Spleen (tissue), 11 donors: ENCODE data around the gene SLC12A3. TPM values are rescaled to one million over a fixed set of nuclear protein-coding genes. Genes with fewer than 3 reads are reported as not detected.

Experiments
- DNase-seq: peaks from one replicate; pipeline ENCODE4 v3.0.0-alpha.2; 2020
- H3K27ac ChIP-seq, 8 donors: fragments of 200-600 bp; sonication (generic) in 7 of 8; 1 replicate in 4 of 8; 2 replicates in 4 of 8; pipeline versions ENCODE4 v1.5.0 to v1.8.0; 2016 to 2021; ENCODE audit warnings: inconsistent platforms in 4 of 8, mild to moderate bottlenecking in 4 of 8, moderate library complexity in 1 of 8
- H3K27me3 ChIP-seq, 7 donors: fragments of 200-600 bp; sonication (generic) in 6 of 7; replicated peaks in 1 of 7; 1 replicate in 4 of 7; 2 replicates in 3 of 7; pipeline versions ENCODE4 v1.5.0 to v1.8.0; 2016 to 2021; ENCODE audit warnings: inconsistent platforms in 3 of 7, mild to moderate bottlenecking in 1 of 7
- H3K36me3 ChIP-seq, 6 donors: fragments of 200-600 bp; sonication (generic) in 5 of 6; 1 replicate in 4 of 6; 2 replicates in 2 of 6; pipeline versions ENCODE4 v1.5.0 to v1.8.0; 2016 to 2021; ENCODE audit warnings: inconsistent platforms in 2 of 6
- H3K4me1 ChIP-seq, 6 donors: fragments of 200-600 bp; sonication (generic) in 5 of 6; 1 replicate in 3 of 6; 2 replicates in 3 of 6; pipeline versions ENCODE4 v1.5.0 to v1.8.0; 2016 to 2021; ENCODE audit warnings: inconsistent platforms in 3 of 6
- H3K4me3 ChIP-seq, 8 donors: fragments of 200-600 bp; sonication (generic) in 7 of 8; 1 replicate in 4 of 8; 2 replicates in 4 of 8; pipeline versions ENCODE4 v1.5.0 to v1.8.0; 2016 to 2021; ENCODE audit warnings: inconsistent platforms in 4 of 8, mild to moderate bottlenecking in 4 of 8, moderate library complexity in 2 of 8
- H3K9me3 ChIP-seq, 8 donors: fragments of 200-600 bp; sonication (generic) in 7 of 8; 1 replicate in 4 of 8; 2 replicates in 4 of 8; pipeline versions ENCODE4 v1.5.0 to v1.8.0; 2016 to 2021; ENCODE audit warnings: inconsistent platforms in 4 of 8
- CTCF ChIP-seq, 11 experiments: fragments of 200-600 bp in 7 of 11; fragments of 450-650 bp in 4 of 11; sonication (generic) in 4 of 11; IDR thresholded peaks in 8 of 11; conservative IDR thresholded peaks in 3 of 11; 1 replicate in 7 of 11; 2 replicates in 4 of 11; pipeline versions ENCODE4 v1.4.0 to v1.8.0; 2016 to 2021; ENCODE audit warnings: antibody characterized with exemption in 11 of 11, inconsistent platforms in 4 of 11, mild to moderate bottlenecking in 1 of 11
- POLR2A ChIP-seq, 3 donors: fragments of 450-650 bp; IDR thresholded peaks; one replicate each; pipeline ENCODE4 v1.5.1; 2017; ENCODE audit warnings: antibody characterized with exemption in 3 of 3, mild to moderate bottlenecking in 1 of 3
- POLR2AphosphoS5 ChIP-seq, 3 donors: sonication (generic); formaldehyde crosslinking; IDR thresholded peaks; one replicate each; pipeline ENCODE4 v1.5.1; 2017; ENCODE audit warnings: antibody characterized with exemption in 3 of 3
- WGBS, 5 donors: extraction: QIAGEN DNeasy Blood & Tissue Kit in 3 of 5; methylation state at CpG; one replicate each; pipeline versions ENCODE4 v1.1.5 to v1.1.7; 2013 to 2018; 5-methylcytosine and 5-hydroxymethylcytosine counted together
- intact Hi-C: fragments of 100-400 bp; cut with DNase I; formaldehyde crosslinking; loops from one replicate; pipeline ENCODE4 v1.15.0; 2023; ENCODE audit warnings: low total_unique reads
- polyA plus RNA-seq, 3 donors: library from polyadenylated mRNA; stranded (reverse); fragments of 200-250 nt; gene quantifications; one replicate each; pipeline ENCODE4 v1.2.1, GENCODE V29; 2013
- total RNA-seq, 7 donors: library from RNA; depleted of rRNA in 3 of 7; stranded (reverse); fragments of >200 nt in 3 of 7; fragmentation: NEBNext Ultra II Directional in 4 of 7; extraction: Animal tissue kit (Norgen Biotek cat#: 25700) in 4 of 7; gene quantifications; one replicate each; pipeline versions ENCODE4 v1.1.0 to v1.2.1, GENCODE V29; 2016 to 2021
- donor health status: healthy with polysubstance abuse.
- donor health status: DM: no; HTN: no; CAD: no; lungs with moderate emphysema.
- donor health status: DM: no; HTN: no; CAD: no.
- donor health status: Bipolar disorder and iron deficiency.
- donor health status: healthy.
- donor health status: DM: no; HTN: no; CAD: no.
- donor health status: DM: yes; HTN: yes; CAD: no.

Gene SLC12A3
- total and polyA plus RNA-seq, 10 donors: 0.42 to 2.6 (median 1.1) TPM

- peak; percentile 25 for DNase-seq
- intact Hi-C loops: no loop called here
- no peaks in the 10 kb centered on the region for H3K27me3 ChIP-seq
- TF ChIP-seq POLR2AphosphoS5 (IDR thresholded peaks at IDR 0.05) (peak in 1 of 3 donors; percentile 75), POLR2A (IDR thresholded peaks at IDR 0.05) (no peak)
- H3K4me1 ChIP-seq: peaks cover 11 to 90% (median 63%) of the 10 kb centered on the region in 6 donors
- H3K9me3 ChIP-seq: no peaks in the 10 kb centered on the region
- WGBS, 5 donors: 66 to 80% (median 74%) methylated on average over 9 of the region's 9 CpGs
- peaks cover 10 to 100% (median 95%) of the 10 kb centered on the region in 6 donors for H3K36me3 ChIP-seq
- H3K4me3 ChIP-seq: no peak overlapping the region
- H3K27ac ChIP-seq: peak overlapping the region in 4 of 8 donors; percentile 2 to 61 (median 20)
These were observed 76.9 kb downstream of the SLC12A3 start for GRCh38 chr16:56941856-56942331.

GRCh38 chr16:56943761-56944375 lies 78.9 kb downstream of the SLC12A3 start:
- TF ChIP-seq POLR2AphosphoS5 (IDR thresholded peaks at IDR 0.05): peak in 1 of 3 donors; percentile 31
- TF ChIP-seq POLR2A (IDR thresholded peaks at IDR 0.05): no peak
- Histone ChIP-seq H3K4me3 (no peak overlapping the region), H3K27ac (peak overlapping the region in 5 of 8 donors; percentile 0 to 61 (median 16)), H3K4me1 (peaks cover 8 to 76% (median 44%) of the 10 kb centered on the region in 6 donors), H3K36me3 (peaks cover 10 to 97% (median 77%) of the 10 kb centered on the region in 6 donors), H3K9me3 (no peaks in the 10 kb centered on the region), H3K27me3 (no peaks in the 10 kb centered on the region)
- WGBS, 5 donors: 73 to 90% (median 83%) methylated on average over 6 of the region's 6 CpGs
- intact Hi-C loops: no loop called here
- peak; percentile 34 for DNase-seq

- TF ChIP-seq POLR2AphosphoS5 (IDR thresholded peaks at IDR 0.05) (peak in 2 of 3 donors; percentile 18 to 75), CTCF (IDR thresholded peaks at IDR 0.05 in 8 of 11, conservative IDR thresholded peaks at IDR 0.05 in 3 of 11) (no peak), POLR2A (IDR thresholded peaks at IDR 0.05) (no peak)
- Histone ChIP-seq H3K9me3 (no peaks in the 10 kb centered on the region), H3K4me1 (peaks cover 0 to 65% (median 34%) of the 10 kb centered on the region in 6 donors), H3K4me3 (no peak overlapping the region), H3K36me3 (peaks cover 10 to 91% (median 64%) of the 10 kb centered on the region in 6 donors), H3K27me3 (no peaks in the 10 kb centered on the region), H3K27ac (peak overlapping the region in 6 of 8 donors; percentile 6 to 65 (median 23))
- no peak for DNase-seq
- intact Hi-C loops: no loop called here
- WGBS, 5 donors: 54 to 70% (median 55%) methylated on average over 2 of the region's 2 CpGs
These were observed 80.2 kb downstream of the SLC12A3 start for GRCh38 chr16:56944954-56945839.

GRCh38 chr16:56945847-56946527 lies 81.0 kb downstream of the SLC12A3 start:
- intact Hi-C loops: no loop called here
- peaks cover 10 to 83% (median 56%) of the 10 kb centered on the region in 6 donors for H3K36me3 ChIP-seq
- no peak for DNase-seq
- peaks cover 0 to 65% (median 34%) of the 10 kb centered on the region in 6 donors for H3K4me1 ChIP-seq
- WGBS, 5 donors: 80 to 87% (median 84%) methylated on average over 12 of the region's 12 CpGs
- H3K27me3 ChIP-seq: no peaks in the 10 kb centered on the region
- H3K9me3 ChIP-seq: no peaks in the 10 kb centered on the region
- TF ChIP-seq CTCF (IDR thresholded peaks at IDR 0.05 in 8 of 11, conservative IDR thresholded peaks at IDR 0.05 in 3 of 11) (no peak), POLR2AphosphoS5 (IDR thresholded peaks at IDR 0.05) (peak in 2 of 3 donors; percentile 25 to 43)
- H3K4me3 ChIP-seq: no peak overlapping the region
- peak overlapping the region in 4 of 8 donors; percentile 2 to 33 (median 18) for H3K27ac ChIP-seq
